Neural crest cell (in vitro differentiated cells): Measurements from ENCODE around the gene APBA1. TPM values are rescaled to one million over a fixed set of nuclear protein-coding genes. Genes with fewer than 3 reads are reported as not detected.

Experiments
- DNase-seq: peaks from one replicate; pipeline ENCODE4 v3.0.0; 2021; ENCODE audit warnings: low read depth, mixed read lengths, low spot score
- H3K27ac Mint-ChIP-seq: one replicate; pipeline ENCODE4 v1.8.0; 2021; ENCODE audit warnings: mild to moderate bottlenecking, mixed read lengths; ENCODE audit not compliant: unreplicated experiment
- H3K27me3 Mint-ChIP-seq: 2 replicates; pipeline ENCODE4 v1.8.0; 2021; ENCODE audit warnings: low read depth, mild to moderate bottlenecking, mixed read lengths
- H3K36me3 Mint-ChIP-seq: 2 replicates; pipeline ENCODE4 v1.8.0; 2021; ENCODE audit warnings: low read depth, mild to moderate bottlenecking, mixed read lengths
- H3K4me1 Mint-ChIP-seq: 2 replicates; pipeline ENCODE4 v1.8.0; 2021; ENCODE audit warnings: mixed read lengths
- H3K4me3 Mint-ChIP-seq: one replicate; pipeline ENCODE4 v1.8.0; 2021; ENCODE audit warnings: mild to moderate bottlenecking, mixed read lengths
- H3K9me3 Mint-ChIP-seq: 2 replicates; pipeline ENCODE4 v1.8.0; 2021; ENCODE audit warnings: mixed read lengths
- total RNA-seq: library from RNA; stranded (reverse); gene quantifications from 2 replicates; pipeline ENCODE4 v1.2.1, GENCODE V29; 2021
- TF ChIP-seq, protein P1 (sequence below): fragments of 200-600 bp; sonication (generic); conservative IDR thresholded peaks from 2 replicates; pipeline ENCODE4 v1.5.0; 2021; ENCODE audit warnings: antibody characterized with exemption, mild to moderate bottlenecking

The APBA1 gene
- total RNA-seq, 1 donor from 2014 or later, result 3.7 TPM

DNA sequence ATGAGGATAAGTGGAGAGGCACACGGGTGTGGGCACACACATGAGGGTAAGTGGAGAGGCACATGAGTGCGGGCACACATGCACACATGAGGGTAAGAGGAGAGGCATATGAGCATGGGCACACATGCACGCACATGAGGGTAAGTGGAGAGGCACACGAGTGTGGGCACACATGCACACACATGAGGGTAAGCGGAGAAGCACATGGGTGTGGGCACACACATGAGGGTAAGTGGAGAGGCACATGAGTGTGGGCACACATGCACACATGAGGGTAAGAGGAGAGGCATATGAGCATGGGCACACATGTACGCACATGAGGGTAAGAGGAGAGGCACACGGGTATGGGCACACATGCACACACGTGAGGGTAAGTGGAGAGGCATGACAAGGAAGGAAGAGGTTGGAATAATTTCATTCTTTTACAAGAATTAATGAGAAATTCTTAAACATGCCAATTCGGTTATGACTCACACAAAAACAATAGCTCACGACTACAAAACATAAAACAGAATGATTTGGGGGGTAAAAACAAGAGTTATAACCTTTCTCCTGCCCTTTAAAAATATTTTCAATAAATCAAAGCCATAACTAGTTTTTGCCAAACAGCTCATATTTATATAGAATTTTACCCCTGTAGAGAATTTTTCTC, 67.5 kb downstream of the APBA1 start:
- peak overlapping the region; percentile 82 for H3K27ac Mint-ChIP-seq
- no peaks in the 10 kb centered on the region for H3K9me3 Mint-ChIP-seq
- no peaks in the 10 kb centered on the region for H3K27me3 Mint-ChIP-seq
- no peak for DNase-seq
- TF ChIP-seq, protein P1, sequence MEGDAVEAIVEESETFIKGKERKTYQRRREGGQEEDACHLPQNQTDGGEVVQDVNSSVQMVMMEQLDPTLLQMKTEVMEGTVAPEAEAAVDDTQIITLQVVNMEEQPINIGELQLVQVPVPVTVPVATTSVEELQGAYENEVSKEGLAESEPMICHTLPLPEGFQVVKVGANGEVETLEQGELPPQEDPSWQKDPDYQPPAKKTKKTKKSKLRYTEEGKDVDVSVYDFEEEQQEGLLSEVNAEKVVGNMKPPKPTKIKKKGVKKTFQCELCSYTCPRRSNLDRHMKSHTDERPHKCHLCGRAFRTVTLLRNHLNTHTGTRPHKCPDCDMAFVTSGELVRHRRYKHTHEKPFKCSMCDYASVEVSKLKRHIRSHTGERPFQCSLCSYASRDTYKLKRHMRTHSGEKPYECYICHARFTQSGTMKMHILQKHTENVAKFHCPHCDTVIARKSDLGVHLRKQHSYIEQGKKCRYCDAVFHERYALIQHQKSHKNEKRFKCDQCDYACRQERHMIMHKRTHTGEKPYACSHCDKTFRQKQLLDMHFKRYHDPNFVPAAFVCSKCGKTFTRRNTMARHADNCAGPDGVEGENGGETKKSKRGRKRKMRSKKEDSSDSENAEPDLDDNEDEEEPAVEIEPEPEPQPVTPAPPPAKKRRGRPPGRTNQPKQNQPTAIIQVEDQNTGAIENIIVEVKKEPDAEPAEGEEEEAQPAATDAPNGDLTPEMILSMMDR, result no peak
- no peak overlapping the region for H3K4me3 Mint-ChIP-seq
- peaks cover 11% of the 10 kb centered on the region for H3K4me1 Mint-ChIP-seq
- no peaks in the 10 kb centered on the region for H3K36me3 Mint-ChIP-seq

DNA sequence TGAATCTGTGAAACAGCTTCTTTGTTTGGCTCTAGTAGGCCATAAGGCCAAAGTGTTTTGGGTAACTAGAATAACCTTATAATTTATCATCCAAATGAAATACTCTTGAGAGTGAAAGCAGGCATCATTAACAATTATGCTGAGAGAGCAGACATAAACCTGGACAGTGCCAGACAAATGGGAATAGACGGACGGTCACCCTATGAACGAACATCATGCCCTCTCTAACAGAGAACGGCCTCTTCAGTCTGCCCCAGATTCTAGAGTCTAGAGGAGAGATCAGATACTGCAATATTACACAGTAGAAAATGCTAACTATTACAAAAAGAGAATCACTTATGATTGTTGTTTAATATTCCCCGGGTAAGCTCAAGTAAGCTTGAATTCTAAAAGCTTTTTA, 68.5 kb downstream of the APBA1 start:
- DNase-seq, result no peak
- H3K27me3 Mint-ChIP-seq, result no peaks in the 10 kb centered on the region
- no peaks in the 10 kb centered on the region for H3K9me3 Mint-ChIP-seq
- H3K4me1 Mint-ChIP-seq, result peaks cover under 1% of the 10 kb centered on the region
- TF ChIP-seq, protein P1, result no peak
- no peak overlapping the region for H3K27ac Mint-ChIP-seq
- H3K36me3 Mint-ChIP-seq, result no peaks in the 10 kb centered on the region
- no peak overlapping the region for H3K4me3 Mint-ChIP-seq

DNA sequence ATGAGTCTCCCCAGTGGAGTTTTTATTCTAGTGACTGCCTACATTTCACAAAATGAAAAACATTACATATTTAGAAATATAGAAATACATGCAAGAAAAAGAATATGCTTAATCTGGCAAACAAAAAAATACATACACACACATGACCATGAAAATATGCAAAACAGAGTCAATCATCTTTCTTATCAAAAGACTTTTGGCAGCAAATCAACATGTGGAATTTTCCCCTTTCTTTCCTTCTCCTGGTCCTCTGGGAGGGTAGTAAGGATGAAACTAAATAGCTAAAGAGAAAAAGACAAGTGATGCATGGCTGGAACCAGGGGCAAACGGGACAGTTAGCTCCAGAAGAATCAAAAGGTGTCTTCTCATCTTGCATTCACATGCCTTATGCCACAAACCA, 69.4 kb downstream of the APBA1 start:
- H3K4me1 Mint-ChIP-seq, result no peaks in the 10 kb centered on the region
- no peak overlapping the region for H3K27ac Mint-ChIP-seq
- DNase-seq, result no peak
- no peak overlapping the region for H3K4me3 Mint-ChIP-seq
- TF ChIP-seq, protein P1, result no peak
- no peaks in the 10 kb centered on the region for H3K27me3 Mint-ChIP-seq
- no peaks in the 10 kb centered on the region for H3K36me3 Mint-ChIP-seq
- no peaks in the 10 kb centered on the region for H3K9me3 Mint-ChIP-seq

DNA sequence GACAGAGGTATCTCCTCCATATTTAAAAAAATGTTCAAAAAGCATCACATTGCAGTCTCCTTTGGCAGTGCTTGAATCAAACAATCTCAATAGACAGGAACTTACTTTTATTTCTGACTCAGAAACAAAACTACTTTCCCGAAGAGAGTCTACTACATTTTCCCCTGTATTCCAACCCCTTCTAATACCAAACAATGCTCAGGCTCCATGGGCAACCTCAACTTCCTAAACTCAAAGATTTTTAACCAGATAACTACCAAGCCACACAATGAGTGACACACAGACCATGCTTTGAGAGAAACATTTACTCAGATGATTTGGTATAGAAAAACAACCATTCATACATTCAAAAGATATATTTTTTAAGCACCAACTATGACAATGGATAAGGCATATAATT, 70.5 kb downstream of the APBA1 start:
- Mint-ChIP-seq H3K4me1 (no peaks in the 10 kb centered on the region), H3K27me3 (no peaks in the 10 kb centered on the region), H3K36me3 (no peaks in the 10 kb centered on the region), H3K9me3 (no peaks in the 10 kb centered on the region), H3K27ac (no peak overlapping the region), H3K4me3 (no peak overlapping the region)
- TF ChIP-seq, protein P1, result no peak
- DNase-seq, result no peak

DNA sequence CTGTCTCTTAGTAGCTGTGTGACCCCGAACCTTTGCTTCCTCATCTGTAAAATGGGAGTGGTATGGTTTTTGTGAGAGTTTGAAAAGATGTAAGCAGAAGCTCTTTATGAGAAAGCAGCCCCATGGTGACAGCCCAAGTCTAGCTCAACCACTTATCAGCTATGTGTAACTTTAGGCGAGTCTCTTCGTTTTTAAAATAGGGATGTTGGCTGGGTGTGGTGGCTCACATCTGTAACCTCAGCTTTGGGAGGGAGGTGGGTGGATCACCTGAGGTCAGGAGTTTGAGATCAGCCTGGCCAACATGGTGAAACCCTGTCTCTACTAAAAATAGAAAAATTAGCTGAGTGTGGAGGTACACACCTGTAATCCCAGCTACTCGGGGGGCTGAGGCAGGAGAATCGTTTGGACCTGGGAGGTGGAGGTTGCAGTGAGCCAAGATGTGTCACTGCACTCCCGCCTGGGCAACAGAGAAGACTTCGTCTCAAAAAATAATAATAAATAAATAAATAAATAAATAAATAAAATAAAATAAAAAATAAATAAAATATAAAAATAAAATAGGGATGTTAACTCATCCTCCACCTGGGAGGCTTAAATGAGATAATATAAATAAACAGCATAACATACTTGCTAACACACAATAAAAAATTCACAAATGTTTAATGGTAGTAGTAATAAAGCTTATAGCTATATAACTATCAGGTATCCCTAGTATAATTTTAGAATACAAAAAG, 71.7 kb downstream of the APBA1 start:
- Mint-ChIP-seq H3K4me1 (no peaks in the 10 kb centered on the region), H3K9me3 (no peaks in the 10 kb centered on the region), H3K27ac (no peak overlapping the region), H3K36me3 (no peaks in the 10 kb centered on the region), H3K4me3 (no peak overlapping the region), H3K27me3 (no peaks in the 10 kb centered on the region)
- no peak for DNase-seq
- TF ChIP-seq, protein P1, result no peak
